Muscle of arm (tissue), 12 donors: Measurements from ENCODE around the gene ZSWIM3. TPM values are rescaled to one million over a fixed set of nuclear protein-coding genes. Genes with fewer than 3 reads are reported as not detected.

Source experiments
- DNase-seq: peaks from one replicate; pipeline ENCODE4 v3.0.0-alpha.2; 2013
- polyA plus RNA-seq, 12 donors: library from polyadenylated mRNA; unstranded; fragments of 120-200 nt; gene quantifications; one replicate each; pipeline ENCODE4 v1.2.1, GENCODE V29; 2013; ENCODE audit not compliant: insufficient read length in 12 of 12

Gene ZSWIM3
- polyA plus RNA-seq, 12 donors, result 3.0 to 4.1 (median 3.5) TPM; not detected in 2

DNA sequence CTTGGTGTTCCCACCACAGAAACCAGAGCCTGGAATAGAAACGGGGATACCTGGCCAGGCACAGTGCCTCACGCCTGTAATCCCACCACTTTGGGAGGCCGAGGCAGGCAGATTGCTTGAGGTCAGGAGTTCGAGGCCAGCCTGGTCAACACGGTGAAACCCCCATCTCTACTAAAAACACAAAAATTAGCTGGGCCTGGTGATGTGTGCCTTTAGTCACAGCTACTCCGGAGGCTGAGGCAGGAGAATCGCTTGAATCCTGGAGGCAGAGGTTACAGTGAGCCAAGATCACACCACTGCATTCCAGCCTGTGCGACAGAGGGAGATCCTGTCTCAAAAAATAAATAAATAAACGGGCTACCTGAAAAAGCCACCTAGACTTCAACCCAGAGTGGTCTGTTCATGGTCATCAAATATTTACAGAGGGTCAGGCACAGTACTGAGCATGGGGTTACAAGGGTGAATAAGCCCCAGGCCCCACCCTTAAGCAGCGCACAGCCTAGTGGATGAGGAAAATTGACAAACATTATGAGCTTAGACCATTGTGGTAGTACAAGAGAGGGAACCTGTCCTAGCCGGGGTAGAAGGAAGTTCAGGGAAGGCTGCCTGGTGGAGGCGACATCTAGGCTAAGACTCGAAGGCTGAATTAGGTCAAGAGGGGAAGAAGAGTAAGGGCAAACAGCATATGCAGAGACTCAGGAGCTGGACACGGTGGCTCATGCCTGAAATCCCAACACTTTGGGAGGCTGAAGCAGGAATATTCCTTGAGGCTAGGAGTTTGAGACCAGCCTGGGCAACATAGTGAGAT is 69.9 kb downstream of the ZSWIM3 start:
- DNase-seq, result no peak

Other genes with a start within 250 kb of the ZSWIM3 start
- not detected for gene WFDC10A, start 227.9 kb upstream of the ZSWIM3 start, polyA plus RNA-seq
- gene WFDC9, start 226.3 kb upstream of the ZSWIM3 start, polyA plus RNA-seq, result not detected
- gene WFDC11, start 187.4 kb upstream of the ZSWIM3 start, polyA plus RNA-seq, result not detected
- under 1 TPM in 1 of 12 donors, not detected in 11; 0.13 TPM for gene WFDC13, start 155.6 kb upstream of the ZSWIM3 start, polyA plus RNA-seq
- not detected for gene WFDC10B, start 152.6 kb upstream of the ZSWIM3 start, polyA plus RNA-seq
- gene SPINT4, start 135.3 kb upstream of the ZSWIM3 start, polyA plus RNA-seq, result not detected
- 1 to 10 TPM in 3 of 12 donors, under 1 TPM in 6, not detected in 3; 0.18 to 1.8 (median 0.74) TPM for gene WFDC3, start 65.7 kb upstream of the ZSWIM3 start, polyA plus RNA-seq
- 10 to 100 TPM in 11 of 12 donors, not detected in 1; 33.2 to 55.0 (median 45.1) TPM for gene DNTTIP1, start 65.7 kb upstream of the ZSWIM3 start, polyA plus RNA-seq
- 10 to 100 TPM in 11 of 12 donors, not detected in 1; 19.8 to 66.7 (median 30.8) TPM for gene UBE2C, start 45.0 kb upstream of the ZSWIM3 start, polyA plus RNA-seq
- 1,000 to 10,000 TPM; 1,517 to 8,366 (median 5,425) TPM for gene TNNC2, start 30.3 kb upstream of the ZSWIM3 start, polyA plus RNA-seq
- 10 to 100 TPM in 11 of 12 donors, not detected in 1; 14.4 to 30.9 (median 22.4) TPM for gene SNX21, start 23.8 kb upstream of the ZSWIM3 start, polyA plus RNA-seq
- gene ACOT8, start 222 bp upstream of the ZSWIM3 start, polyA plus RNA-seq, result 10 to 100 TPM in 11 of 12 donors, not detected in 1; 14.1 to 28.6 (median 22.1) TPM
- gene ZSWIM1, start 23.6 kb downstream of the ZSWIM3 start, polyA plus RNA-seq, result 10 to 100 TPM in 6 of 12 donors, 1 to 10 TPM in 5, not detected in 1; 5.0 to 14.3 (median 10.2) TPM
- 10 to 100 TPM in 1 of 12 donors, 1 to 10 TPM in 10, not detected in 1; 2.9 to 17.1 (median 6.7) TPM for gene SPATA25, start 30.0 kb downstream of the ZSWIM3 start, polyA plus RNA-seq
- 10 to 100 TPM in 9 of 12 donors, 1 to 10 TPM in 2, not detected in 1; 8.2 to 20.2 (median 11.3) TPM for gene NEURL2, start 33.6 kb downstream of the ZSWIM3 start, polyA plus RNA-seq
- gene CTSA, start 33.7 kb downstream of the ZSWIM3 start, polyA plus RNA-seq, result 100 to 1,000 TPM in 1 of 12 donors, 10 to 100 TPM in 10, not detected in 1; 54.5 to 110 (median 60.1) TPM
- 10 to 100 TPM in 11 of 12 donors, not detected in 1; 13.1 to 54.0 (median 21.1) TPM for gene PLTP, start 54.5 kb downstream of the ZSWIM3 start, polyA plus RNA-seq
- 10 to 100 TPM in 11 of 12 donors, not detected in 1; 20.6 to 40.3 (median 22.7) TPM for gene PCIF1, start 77.1 kb downstream of the ZSWIM3 start, polyA plus RNA-seq
- gene ZNF335, start 114.6 kb downstream of the ZSWIM3 start, polyA plus RNA-seq, result 10 to 100 TPM in 5 of 12 donors, 1 to 10 TPM in 6, not detected in 1; 6.4 to 16.5 (median 9.4) TPM
- 10 to 100 TPM in 1 of 12 donors, 1 to 10 TPM in 3, under 1 TPM in 7, not detected in 1; 0.09 to 23.8 (median 0.29) TPM for gene MMP9, start 151.3 kb downstream of the ZSWIM3 start, polyA plus RNA-seq
- gene SLC12A5, start 171.6 kb downstream of the ZSWIM3 start, polyA plus RNA-seq, result 1 to 10 TPM in 5 of 12 donors, under 1 TPM in 5, not detected in 2; 0.67 to 3.3 (median 1.1) TPM
- 10 to 100 TPM in 11 of 12 donors, not detected in 1; 23.4 to 40.7 (median 34.5) TPM for gene NCOA5, start 232.3 kb downstream of the ZSWIM3 start, polyA plus RNA-seq